Uterus (tissue), 2 donors: ENCODE data around the gene HTR2B.

Experiments used
- CTCF ChIP-seq, 4 experiments: fragments of 200-600 bp in 2 of 4; fragments of 450-650 bp in 2 of 4; sonication (generic) in 2 of 4; IDR thresholded peaks; one replicate each; pipeline ENCODE4 v1.5.1; 2016 to 2019; ENCODE audit warnings: antibody characterized with exemption in 4 of 4, mild to moderate bottlenecking in 2 of 4, moderate library complexity in 1 of 4
- POLR2A ChIP-seq, 2 donors: fragments of 450-650 bp; IDR thresholded peaks; one replicate each; pipeline ENCODE4 v1.6.1; 2016; ENCODE audit warnings: antibody characterized with exemption in 2 of 2, mild to moderate bottlenecking in 1 of 2, moderate library complexity in 1 of 2

GRCh38 chr2:231123362-231123898 lies 1.4 kb downstream of the HTR2B start:
- no peak for TF ChIP-seq CTCF (IDR thresholded peaks at IDR 0.05)
- no peak for TF ChIP-seq POLR2A (IDR thresholded peaks at IDR 0.05)
